HepG2 (cell line): ENCODE measurements around the gene MASP1. TPM values are rescaled to one million over a fixed set of nuclear protein-coding genes. Genes with fewer than 3 reads are reported as not detected.

ENCODE experiments used
- ATAC-seq: fragments of 200-7000 bp; cut with Tn5 transposase; 3 replicates; pipeline ENCODE4 v1.9.1; 2020; ENCODE audit warnings: mild to moderate bottlenecking, moderate library complexity
- BruUV-seq: library from RNA; stranded (reverse); fragments of 400-500 nt; replicated peaks from 2 replicates; lab custom pipeline; 2021; lab: Mats Ljungman, UMichigan
- CTCF ChIA-PET: fragments of 300-600 bp; formaldehyde crosslinking; extraction: SDS; loops from one replicate; lab custom pipeline; 2021; ENCODE audit warnings: low total read pairs, inconsistent platforms, low intra/inter-chr PET ratio; lab: Yijun Ruan, JAX
- POLR2A ChIA-PET: fragments of 350-600 bp; sonication (Branson Sonifier 250); formaldehyde crosslinking; loops from one replicate; lab custom pipeline; 2020; ENCODE audit warnings: antibody characterized with exemption, inconsistent platforms; lab: Yijun Ruan, JAX
- DNase-seq: peaks from one replicate; pipeline ENCODE4 v3.0.0-alpha.2; 2015; ENCODE audit warnings: low spot score
- FAIRE-seq: peaks from 3 replicates; lab custom pipeline; 2011; peaks lifted over from hg19 to GRCh38; lab: Jason Lieb, UNC
- H2AFZ ChIP-seq: one replicate; pipeline ENCODE4 v1.6.1; 2011; ENCODE audit warnings: low read length, inconsistent platforms
- H3K27ac ChIP-seq: fragments of 300-600 bp; 3 replicates; pipeline ENCODE4 v1.8.0; 2011; ENCODE audit warnings: mixed run types, mild to moderate bottlenecking, mixed read lengths, low read length, inconsistent platforms; ENCODE audit not compliant: insufficient read depth; ENCODE audit errors: extremely low read length
- H3K27me3 ChIP-seq, 2 experiments: fragments of 200-600 bp in 1 of 2; 2 replicates in 1 of 2; 3 replicates in 1 of 2; pipeline versions ENCODE4 v1.6.0 to v1.8.0; 2011; ENCODE audit warnings: low read length in 2 of 2, mild to moderate bottlenecking in 2 of 2, moderate library complexity in 2 of 2, inconsistent platforms in 1 of 2; ENCODE audit not compliant: insufficient read depth in 2 of 2, control insufficient read depth in 1 of 2
- H3K36me3 ChIP-seq, 2 experiments: fragments of 200-600 bp in 1 of 2; replicated peaks in 1 of 2; 2 replicates in 1 of 2; 3 replicates in 1 of 2; pipeline versions ENCODE4 v1.5.1 to v1.8.0; 2011; ENCODE audit warnings: low read length in 2 of 2, inconsistent platforms in 1 of 2; ENCODE audit not compliant: insufficient read depth in 2 of 2, control insufficient read depth in 1 of 2
- H3K4me1 ChIP-seq: 2 replicates; pipeline ENCODE4 v1.5.1; 2012; ENCODE audit warnings: low read length, inconsistent platforms; ENCODE audit not compliant: insufficient read depth
- H3K4me2 ChIP-seq: 2 replicates; pipeline ENCODE4 v1.6.0; 2011; ENCODE audit warnings: low read depth, low read length, inconsistent platforms
- H3K4me3 ChIP-seq, 3 experiments: fragments of 200-600 bp in 1 of 3; sonication (generic), shearing (Covaris generic) in 1 of 3; replicated peaks in 1 of 3; 2 replicates each; pipeline ENCODE4 v1.5.1; 2011 to 2016; ENCODE audit warnings: low read length in 3 of 3, inconsistent platforms in 2 of 3, low read depth in 2 of 3, mild to moderate bottlenecking in 2 of 3, control low read depth in 1 of 3, mixed read lengths in 1 of 3; ENCODE audit not compliant: insufficient read depth in 1 of 3
- H3K79me2 ChIP-seq: one replicate; pipeline ENCODE4 v1.6.1; 2011; ENCODE audit warnings: low read length, inconsistent platforms; ENCODE audit not compliant: insufficient read depth
- H3K9ac ChIP-seq: 2 replicates; pipeline ENCODE4 v1.6.0; 2011; ENCODE audit warnings: mild to moderate bottlenecking, low read depth, low read length, inconsistent platforms; ENCODE audit not compliant: insufficient read depth
- H3K9me3 ChIP-seq: 2 replicates; pipeline ENCODE4 v1.5.1; 2012; ENCODE audit warnings: mild to moderate bottlenecking, low read length
- H4K20me1 ChIP-seq: 2 replicates; pipeline ENCODE4 v1.6.0; 2011; ENCODE audit warnings: inconsistent platforms, mild to moderate bottlenecking, low read length, moderate library complexity; ENCODE audit not compliant: insufficient read depth
- AGO2 ChIP-seq: fragments of 200-400 bp; formaldehyde crosslinking; optimal IDR thresholded peaks from 2 replicates; pipeline ENCODE3; 2017; ENCODE audit warnings: mild to moderate bottlenecking, low read depth, low read length, moderate library complexity
- ARHGAP35 ChIP-seq: sonication (generic); formaldehyde crosslinking; IDR thresholded peaks from 2 replicates; pipeline ENCODE4 v1.9.0; 2022; ENCODE audit warnings: mild to moderate bottlenecking, inconsistent platforms, moderate library complexity, missing genetic modification reagents, borderline replicate concordance
- CEBPZ ChIP-seq: IDR thresholded peaks from 2 replicates; pipeline ENCODE4 v1.6.1; 2012; ENCODE audit warnings: low read length, improper control_type of control experiment
- HMGXB4 ChIP-seq, 2 experiments: sonication (generic) in 1 of 2; formaldehyde crosslinking in 1 of 2; IDR thresholded peaks; 2 replicates each; pipeline versions ENCODE4 v1.4.0 to v1.6.1; 2018 to 2020; ENCODE audit warnings: missing genetic modification reagents in 2 of 2, borderline replicate concordance in 1 of 2, low read depth in 1 of 2, mild to moderate bottlenecking in 1 of 2, missing biosample characterization in 1 of 2
- HNF1B ChIP-seq: sonication (generic); formaldehyde crosslinking; IDR thresholded peaks from 2 replicates; pipeline ENCODE4 v1.5.1; 2020; ENCODE audit warnings: mild to moderate bottlenecking, moderate library complexity, missing genetic modification reagents
- MAX ChIP-seq: IDR thresholded peaks from 2 replicates; pipeline ENCODE4 v1.6.1; 2012; ENCODE audit warnings: inconsistent platforms
- MED1 ChIP-seq: sonication (generic); formaldehyde crosslinking; IDR thresholded peaks from 2 replicates; pipeline ENCODE4 v1.4.0; 2020; ENCODE audit warnings: missing genetic modification reagents
- MXD4 ChIP-seq: IDR thresholded peaks from 2 replicates; pipeline ENCODE4 v1.6.1; 2016; ENCODE audit warnings: mild to moderate bottlenecking, missing biosample characterization, missing genetic modification reagents
- NRL ChIP-seq: sonication (generic); formaldehyde crosslinking; IDR thresholded peaks from 2 replicates; pipeline ENCODE4 v1.5.0; 2020; ENCODE audit warnings: missing genetic modification reagents, mild to moderate bottlenecking, moderate library complexity, borderline replicate concordance
- PAF1 ChIP-seq: IDR thresholded peaks from 2 replicates; pipeline ENCODE4 v1.6.1; 2016; ENCODE audit warnings: missing genetic modification reagents, missing compliant biosample characterization
- PAWR ChIP-seq: sonication (generic); formaldehyde crosslinking; IDR thresholded peaks from 2 replicates; pipeline ENCODE4 v1.4.0; 2020; ENCODE audit warnings: missing genetic modification reagents, mild to moderate bottlenecking, borderline replicate concordance
- SMAD3 ChIP-seq: sonication (generic); formaldehyde crosslinking; IDR thresholded peaks from 2 replicates; pipeline ENCODE4 v1.4.0; 2020; ENCODE audit warnings: missing genetic modification reagents
- SOX13 ChIP-seq, 3 experiments: fragments of 450-650 bp in 1 of 3; sonication (generic) in 1 of 3; formaldehyde crosslinking in 1 of 3; IDR thresholded peaks in 2 of 3; conservative IDR thresholded peaks in 1 of 3; 2 replicates each; pipeline versions ENCODE4 v1.5.0 to v1.6.1; 2016 to 2020; ENCODE audit warnings: antibody characterized with exemption in 1 of 3, mild to moderate bottlenecking in 1 of 3, missing compliant biosample characterization in 1 of 3, missing genetic modification reagents in 1 of 3, moderate library complexity in 1 of 3
- STAT5B ChIP-seq: sonication (generic); formaldehyde crosslinking; IDR thresholded peaks from 2 replicates; pipeline ENCODE4 v1.4.0; 2020; ENCODE audit warnings: missing genetic modification reagents
- ZNF160 ChIP-seq: sonication (generic); formaldehyde crosslinking; IDR thresholded peaks from 2 replicates; pipeline ENCODE4 v1.8.0; 2022; ENCODE audit warnings: mild to moderate bottlenecking, inconsistent platforms, missing genetic modification reagents
- ZNF256 ChIP-seq: sonication (generic); formaldehyde crosslinking; conservative IDR thresholded peaks from 2 replicates; pipeline ENCODE4 v1.4.0; 2020; ENCODE audit warnings: missing genetic modification reagents
- ZNF317 ChIP-seq: sonication (generic); formaldehyde crosslinking; IDR thresholded peaks from 2 replicates; pipeline ENCODE4 v1.5.0; 2020; ENCODE audit warnings: mild to moderate bottlenecking, missing genetic modification reagents
- ZSCAN12 ChIP-seq: sonication (generic); formaldehyde crosslinking; IDR thresholded peaks from 2 replicates; pipeline ENCODE4 v1.9.0; 2021; ENCODE audit warnings: mild to moderate bottlenecking, missing genetic modification reagents
- WGBS: methylation state at CpG from one replicate; pipeline ENCODE4 v1.1.6; 2017; ENCODE audit warnings: low lambda C conversion rate; 5-methylcytosine and 5-hydroxymethylcytosine counted together
- in situ Hi-C: cut with HindIII; loops from 2 replicates; pipeline ENCODE4 v1.10.0; 2017; ENCODE audit warnings: low pct_unique_long_range_greater_than_20kb; ENCODE audit not compliant: extremely low pct_ligation_motif_present
- intact Hi-C: fragments of 100-400 bp; cut with micrococcal nuclease; formaldehyde crosslinking; loops from one replicate; pipeline ENCODE4 v1.10.0; 2022; ENCODE audit not compliant: unreplicated experiment
- polyA plus RNA-seq, 8 experiments: library from polyadenylated mRNA; depleted of rRNA in 3 of 8; stranded (reverse) in 7 of 8; unstranded in 1 of 8; fragments of >200 nt; fragmentation: Illumina TruSeq in 4 of 8; extraction: Trizol in 4 of 8; gene quantifications; 2 replicates each; pipeline versions ENCODE4 v1.2.1 to v1.2.3, GENCODE V29; 2011 to 2016; ENCODE audit warnings: low read depth in 4 of 8, missing spikeins in 1 of 8, mixed read lengths in 1 of 8; ENCODE audit not compliant: insufficient read depth in 1 of 8
- total RNA-seq, 5 experiments: library from RNA; depleted of rRNA; stranded (reverse); fragments of >200 nt; fragmentation: Illumina TruSeq; extraction: Trizol; gene quantifications; 2 replicates each; pipeline ENCODE4 v1.2.3, GENCODE V29; 2016; ENCODE audit warnings: low read depth in 1 of 5

Gene MASP1
- total and polyA plus RNA-seq, 2 of the 13 experiments (the other 11 are each of a cell fraction or from before 2014, with no cell fraction given) = 10.8 to 56.0 TPM

GRCh38 chr3:187228740-187229139 is 62.8 kb downstream of the MASP1 start:
- CTCF ChIA-PET = no interaction called here
- intact Hi-C loops = no loop called here
- no peak overlapping the region for H2AFZ ChIP-seq
- ATAC-seq = no peak
- H3K9me3 ChIP-seq = no peaks in the 10 kb centered on the region
- no peak for DNase-seq
- no peaks in the 10 kb centered on the region for H3K36me3 ChIP-seq
- POLR2A ChIA-PET = no interaction called here
- H3K27me3 ChIP-seq = no peaks in the 10 kb centered on the region
- BruUV-seq = no TSS peak
- no peak for TF ChIP-seq SMAD3
- TF ChIP-seq SOX13 (IDR thresholded peaks at IDR 0.05) = no peak
- no peak for TF ChIP-seq SOX13 (CRISPR knock-in tag; conservative IDR thresholded peaks at IDR 0.05 in 1 of 2, IDR thresholded peaks at IDR 0.05 in 1 of 2)
- no peak for TF ChIP-seq STAT5B (CRISPR knock-in tag)
- TF ChIP-seq CEBPZ = no peak
- no peak for TF ChIP-seq NRL (CRISPR knock-in tag)
- no peak for TF ChIP-seq ZNF160 (CRISPR knock-in tag)
- TF ChIP-seq MAX = no peak
- TF ChIP-seq ZSCAN12 (CRISPR knock-in tag) = no peak
- no peak for TF ChIP-seq HNF1B
- no peak for TF ChIP-seq ARHGAP35 (CRISPR knock-in tag)
- TF ChIP-seq ZNF317 (CRISPR knock-in tag) = no peak
- TF ChIP-seq PAWR (CRISPR knock-in tag) = no peak
- TF ChIP-seq HMGXB4 (CRISPR knock-in tag; IDR thresholded peaks at IDR 0.05; ENCODE audit: borderline replicate concordance in 1 of 2, low read depth in 1 of 2) = no peak
- TF ChIP-seq ZNF256 = no peak
- no peak for TF ChIP-seq PAF1 (CRISPR knock-in tag)
- TF ChIP-seq MED1 (CRISPR knock-in tag) = no peak
- TF ChIP-seq MXD4 (CRISPR knock-in tag) = no peak
- TF ChIP-seq AGO2 = no peak
- no peak overlapping the region for H3K4me2 ChIP-seq
- FAIRE-seq = no peak
- H4K20me1 ChIP-seq = no peaks in the 10 kb centered on the region
- H3K27ac ChIP-seq = no peak overlapping the region
- no peak overlapping the region for H3K9ac ChIP-seq
- H3K4me3 ChIP-seq = no peak overlapping the region
- H3K4me1 ChIP-seq = peaks cover 1% of the 10 kb centered on the region; the same call in 1 of the 2 replicates
- in situ Hi-C loops = loop anchor here (5.0 kb wide), 1 partner anchor 64 kb away; the partner anchor contains the start of gene MASP1
- H3K79me2 ChIP-seq = no peaks in the 10 kb centered on the region
- 63% methylated on average over 2 of the region's 2 CpGs for WGBS
